Activated T-helper 2 cell treated with anti-CD3 and anti-CD28 coated beads, Interferon-gamma antibody, Interleukin-2, Interleukin-4, amounts not matched to agents 10 μg/mL and 5 μg/mL and 100 μg/mL, durations not matched to agents 14 hours and 24 hours and 36 hours (primary cell): ENCODE measurements around the gene HINFP. TPM values are rescaled to one million over a fixed set of nuclear protein-coding genes. Genes with fewer than 3 reads are reported as not detected.

Experiments
- DNase-seq: peaks from one replicate; pipeline ENCODE4 v3.0.0; 2021; ENCODE audit warnings: low spot score
- H3K27ac Mint-ChIP-seq: one replicate; pipeline ENCODE4 v1.8.0; 2021; ENCODE audit warnings: mixed read lengths
- H3K27me3 Mint-ChIP-seq: one replicate; pipeline ENCODE4 v1.8.0; 2021; ENCODE audit warnings: low read depth, mixed read lengths
- H3K36me3 Mint-ChIP-seq: one replicate; pipeline ENCODE4 v1.8.0; 2021; ENCODE audit warnings: low read depth, mixed read lengths
- H3K4me1 Mint-ChIP-seq: one replicate; pipeline ENCODE4 v1.8.0; 2021; ENCODE audit warnings: low read depth, mixed read lengths
- H3K4me3 Mint-ChIP-seq: one replicate; pipeline ENCODE4 v1.8.0; 2021; ENCODE audit warnings: low read depth, mild to moderate bottlenecking, moderate library complexity, mixed read lengths
- H3K9me3 Mint-ChIP-seq: one replicate; pipeline ENCODE4 v1.8.0; 2021; ENCODE audit warnings: mixed read lengths
- intact Hi-C: fragments of 100-400 bp; cut with micrococcal nuclease; formaldehyde crosslinking; loops from one replicate; pipeline ENCODE4 v1.15.1; 2023
- total RNA-seq: library from RNA; stranded (reverse); gene quantifications from 2 replicates; pipeline ENCODE4 v1.2.3, GENCODE V29; 2022

The HINFP gene
- total RNA-seq, 1 donor from 2014 or later, result 29.8 TPM

GRCh38 chr11:119114351-119114750 is 7.0 kb upstream of the HINFP start:
- H3K9me3 Mint-ChIP-seq, result no peaks in the 10 kb centered on the region
- intact Hi-C loops, result no loop called here
- no peaks in the 10 kb centered on the region for H3K27me3 Mint-ChIP-seq
- no peak overlapping the region for H3K27ac Mint-ChIP-seq
- peaks cover 23% of the 10 kb centered on the region for H3K4me1 Mint-ChIP-seq
- peaks cover 65% of the 10 kb centered on the region for H3K36me3 Mint-ChIP-seq
- no peak overlapping the region for H3K4me3 Mint-ChIP-seq
- no peak for DNase-seq

GRCh38 chr11:119115484-119116234 is 5.7 kb upstream of the HINFP start:
- H3K36me3 Mint-ChIP-seq, result peaks cover 59% of the 10 kb centered on the region
- peaks cover 20% of the 10 kb centered on the region for H3K4me1 Mint-ChIP-seq
- no peaks in the 10 kb centered on the region for H3K9me3 Mint-ChIP-seq
- H3K4me3 Mint-ChIP-seq, result peak overlapping the region; percentile 73
- intact Hi-C loops, result loop anchor here (1.0 kb wide), 1 partner anchor 8 kb away; the partner anchor contains the start of gene C2CD2L
- peak overlapping the region; percentile 92 for H3K27ac Mint-ChIP-seq
- no peak for DNase-seq
- H3K27me3 Mint-ChIP-seq, result no peaks in the 10 kb centered on the region

- Mint-ChIP-seq H3K27me3 (no peaks in the 10 kb centered on the region), H3K4me1 (peaks cover 24% of the 10 kb centered on the region), H3K4me3 (peak overlapping the region; percentile 73), H3K27ac (peak overlapping the region; percentile 92), H3K36me3 (peaks cover 54% of the 10 kb centered on the region), H3K9me3 (no peaks in the 10 kb centered on the region)
- intact Hi-C loops, result no loop called here
- DNase-seq, result no peak
Measured at GRCh38 chr11:119116235-119116594, 5.2 kb upstream of the HINFP start.

- H3K27me3 Mint-ChIP-seq, result no peaks in the 10 kb centered on the region
- peaks cover 50% of the 10 kb centered on the region for H3K36me3 Mint-ChIP-seq
- H3K4me3 Mint-ChIP-seq, result no peak overlapping the region
- intact Hi-C loops, result no loop called here
- no peak for DNase-seq
- H3K9me3 Mint-ChIP-seq, result no peaks in the 10 kb centered on the region
- peak overlapping the region; percentile 62 for H3K27ac Mint-ChIP-seq
- H3K4me1 Mint-ChIP-seq, result peaks cover 24% of the 10 kb centered on the region
Measured at GRCh38 chr11:119116601-119117000, 4.8 kb upstream of the HINFP start.

GRCh38 chr11:119117004-119117706 is 4.2 kb upstream of the HINFP start:
- H3K4me1 Mint-ChIP-seq, result peaks cover 28% of the 10 kb centered on the region
- H3K27ac Mint-ChIP-seq, result no peak overlapping the region
- H3K27me3 Mint-ChIP-seq, result no peaks in the 10 kb centered on the region
- no peak overlapping the region for H3K4me3 Mint-ChIP-seq
- H3K36me3 Mint-ChIP-seq, result peaks cover 46% of the 10 kb centered on the region
- DNase-seq, result no peak
- no peaks in the 10 kb centered on the region for H3K9me3 Mint-ChIP-seq
- intact Hi-C loops, result no loop called here

- no peak for DNase-seq
- peaks cover 43% of the 10 kb centered on the region for H3K36me3 Mint-ChIP-seq
- H3K4me1 Mint-ChIP-seq, result peaks cover 35% of the 10 kb centered on the region
- no peaks in the 10 kb centered on the region for H3K9me3 Mint-ChIP-seq
- H3K27me3 Mint-ChIP-seq, result no peaks in the 10 kb centered on the region
- intact Hi-C loops, result no loop called here
- H3K27ac Mint-ChIP-seq, result no peak overlapping the region
- H3K4me3 Mint-ChIP-seq, result no peak overlapping the region
Measured at GRCh38 chr11:119118227-119118626, 3.2 kb upstream of the HINFP start.

- intact Hi-C loops, result no loop called here
- H3K9me3 Mint-ChIP-seq, result no peaks in the 10 kb centered on the region
Measured at GRCh38 chr11:119118946-119119345, 2.4 kb upstream of the HINFP start.

GRCh38 chr11:119120639-119121007 is 757 bp upstream of the HINFP start:
- intact Hi-C loops, result loop anchor here (1.0 to 2.0 kb wide), 3 partner anchors 13 to 35 kb away; partner anchors contain the start of gene C2CD2L
- H3K4me1 Mint-ChIP-seq, result peaks cover 27% of the 10 kb centered on the region
- H3K4me3 Mint-ChIP-seq, result peak overlapping the region; percentile 92
- no peaks in the 10 kb centered on the region for H3K9me3 Mint-ChIP-seq
- H3K36me3 Mint-ChIP-seq, result peaks cover 35% of the 10 kb centered on the region
- peak overlapping the region; percentile 87 for H3K27ac Mint-ChIP-seq
- H3K27me3 Mint-ChIP-seq, result no peaks in the 10 kb centered on the region
- DNase-seq, result no peak

More at GRCh38 chr11:119118946-119119345, 2.4 kb upstream of the HINFP start:
- H3K4me3 Mint-ChIP-seq, result no peak overlapping the region
- peaks cover 34% of the 10 kb centered on the region for H3K4me1 Mint-ChIP-seq
- no peaks in the 10 kb centered on the region for H3K27me3 Mint-ChIP-seq
- no peak for DNase-seq
- H3K36me3 Mint-ChIP-seq, result peaks cover 39% of the 10 kb centered on the region
- no peak overlapping the region for H3K27ac Mint-ChIP-seq

GRCh38 chr11:119121811-119122124 is 388 bp downstream of the HINFP start:
- H3K27ac Mint-ChIP-seq, result peak overlapping the region; percentile 66
- H3K4me3 Mint-ChIP-seq, result peak overlapping the region; percentile 92
- H3K27me3 Mint-ChIP-seq, result no peaks in the 10 kb centered on the region
- H3K9me3 Mint-ChIP-seq, result no peaks in the 10 kb centered on the region
- H3K36me3 Mint-ChIP-seq, result peaks cover 31% of the 10 kb centered on the region
- peaks cover 22% of the 10 kb centered on the region for H3K4me1 Mint-ChIP-seq
- no peak for DNase-seq
- intact Hi-C loops, result loop anchor here (1.0 to 2.0 kb wide), 3 partner anchors 14 to 36 kb away; partner anchors contain the start of gene C2CD2L

- Mint-ChIP-seq H3K27me3 (no peaks in the 10 kb centered on the region), H3K27ac (no peak overlapping the region), H3K4me1 (peaks cover 17% of the 10 kb centered on the region), H3K9me3 (no peaks in the 10 kb centered on the region), H3K36me3 (peaks cover 37% of the 10 kb centered on the region), H3K4me3 (no peak overlapping the region)
- intact Hi-C loops, result no loop called here
- DNase-seq, result no peak
Measured at GRCh38 chr11:119125821-119126220, 4.4 kb downstream of the HINFP start.

- peak overlapping the region; percentile 39 for H3K27ac Mint-ChIP-seq
- DNase-seq, result no peak
- no peak overlapping the region for H3K4me3 Mint-ChIP-seq
- H3K9me3 Mint-ChIP-seq, result no peaks in the 10 kb centered on the region
- H3K36me3 Mint-ChIP-seq, result peaks cover 46% of the 10 kb centered on the region
- peaks cover 14% of the 10 kb centered on the region for H3K4me1 Mint-ChIP-seq
- intact Hi-C loops, result no loop called here
- no peaks in the 10 kb centered on the region for H3K27me3 Mint-ChIP-seq
Measured at GRCh38 chr11:119126675-119127268, 5.4 kb downstream of the HINFP start.

- Mint-ChIP-seq H3K27me3 (no peaks in the 10 kb centered on the region), H3K4me1 (peaks cover 3% of the 10 kb centered on the region), H3K36me3 (peaks cover 51% of the 10 kb centered on the region), H3K9me3 (no peaks in the 10 kb centered on the region), H3K27ac (no peak overlapping the region), H3K4me3 (no peak overlapping the region)
- DNase-seq, result no peak
- intact Hi-C loops, result no loop called here
Measured at GRCh38 chr11:119130662-119131061, 9.3 kb downstream of the HINFP start.

GRCh38 chr11:119134389-119134978 is 13.1 kb downstream of the HINFP start:
- H3K36me3 Mint-ChIP-seq, result peaks cover 42% of the 10 kb centered on the region
- peaks cover 12% of the 10 kb centered on the region for H3K27me3 Mint-ChIP-seq
- intact Hi-C loops, result no loop called here
- no peak overlapping the region for H3K4me3 Mint-ChIP-seq
- no peaks in the 10 kb centered on the region for H3K9me3 Mint-ChIP-seq
- H3K4me1 Mint-ChIP-seq, result no peaks in the 10 kb centered on the region
- DNase-seq, result no peak
- H3K27ac Mint-ChIP-seq, result no peak overlapping the region
